Measurements from ENCODE around the gene FADS2.

FADS2 gene

DNA sequence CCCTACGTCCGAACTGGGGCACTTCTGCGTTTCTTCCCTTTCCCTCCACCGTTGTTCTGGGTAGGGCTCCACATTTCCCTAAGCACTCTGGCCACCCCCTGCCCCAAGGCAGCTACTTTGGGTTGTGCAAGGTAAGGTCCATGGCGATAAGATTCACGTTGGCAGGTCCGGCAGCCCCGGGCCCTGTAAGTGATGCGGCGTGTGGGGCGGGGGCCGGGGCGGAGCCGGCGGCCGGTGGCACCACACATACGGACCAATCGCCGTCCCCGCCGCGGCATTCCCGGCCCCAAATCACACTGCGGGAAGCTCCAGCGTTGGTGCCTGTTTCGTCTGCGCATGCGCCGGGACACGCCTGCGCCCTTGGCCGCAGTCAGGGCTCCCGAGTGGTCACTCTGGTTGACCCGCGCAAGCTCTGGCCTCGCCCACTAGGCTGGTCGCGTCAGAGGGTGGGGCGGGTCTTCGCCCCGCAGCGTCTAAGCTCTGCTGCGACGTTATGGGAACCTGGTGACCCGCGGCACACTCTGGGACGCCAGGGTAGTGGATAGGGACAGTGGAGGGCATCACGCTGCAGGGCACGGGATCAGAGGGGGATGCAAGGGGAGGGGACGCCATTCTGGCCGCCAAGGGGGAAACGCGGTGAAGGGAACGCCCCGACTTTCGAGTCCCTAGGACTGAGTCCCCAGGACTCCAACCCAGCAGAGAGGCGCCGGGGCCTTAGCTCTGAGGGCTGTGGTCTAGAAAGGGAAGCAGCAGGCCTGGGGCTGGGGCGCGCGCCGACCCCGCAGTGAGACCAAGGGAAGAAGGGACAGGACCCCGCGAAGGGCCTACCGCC lies 12.9 kb upstream of the FADS2 start:
- Histone ChIP-seq H3K4me3 (replicated peaks; ENCODE audit: low read depth, low read length) (peak overlapping the region; percentile 75), H3K27me3 (replicated peaks; ENCODE audit: control insufficient read depth, insufficient read depth, low read length) (no peaks in the 10 kb centered on the region), H3K36me3 (ENCODE audit: control insufficient read depth, insufficient read depth, low read length) (peaks cover 12% of the 10 kb centered on the region)
- peak; percentile 93 for DNase-seq (ENCODE audit: extremely low read depth, insufficient read length)
- no peak for TF ChIP-seq CTCF (IDR thresholded peaks at IDR 0.05; ENCODE audit: insufficient read depth, low read length, poor library complexity, severe bottlenecking)

DNA sequence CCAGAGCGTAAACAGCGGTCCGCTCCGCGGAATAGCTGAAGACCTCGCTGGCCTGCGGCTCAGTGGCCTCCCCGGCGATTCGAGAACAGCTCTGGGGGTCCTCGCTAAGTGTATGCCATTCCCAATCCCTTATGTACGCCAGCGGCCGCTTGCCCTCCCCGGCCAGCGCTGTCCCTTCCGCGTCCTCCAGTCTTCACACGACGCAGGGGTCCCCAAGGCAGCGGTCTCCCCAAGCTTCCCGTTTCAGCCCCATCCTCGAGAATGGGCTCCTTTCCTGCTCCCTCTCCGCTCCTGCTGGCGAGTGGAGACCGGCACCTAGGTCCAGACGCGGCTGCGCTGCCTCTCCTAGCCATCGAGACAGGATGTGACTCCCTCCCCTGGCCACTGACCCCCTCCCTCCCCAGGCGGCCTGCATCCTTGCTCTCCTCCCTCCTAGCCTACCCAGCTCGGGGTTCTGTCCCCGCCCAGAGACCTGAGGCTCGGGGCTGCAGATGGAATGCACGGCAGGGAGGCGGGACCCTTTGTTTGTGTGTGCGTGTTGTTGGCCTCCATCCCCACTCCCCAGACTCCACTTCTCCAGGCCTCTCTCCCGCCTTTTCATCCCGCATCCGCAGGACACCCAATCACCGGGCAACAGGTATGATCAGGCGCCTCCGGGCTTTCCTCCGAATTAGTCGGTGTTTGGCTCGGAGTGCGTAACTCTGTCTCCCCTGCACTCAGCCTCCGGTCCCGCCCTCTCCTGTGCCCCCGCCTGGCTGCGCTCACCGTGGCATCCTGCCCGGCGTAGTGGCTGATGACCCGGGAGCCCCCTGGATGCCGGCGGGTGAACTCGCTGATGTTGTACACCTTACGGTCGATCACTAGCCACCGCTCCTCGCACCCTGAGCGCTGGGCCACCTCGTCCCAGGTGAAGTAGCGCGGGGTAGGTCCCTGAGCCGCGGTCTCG lies 12.0 kb upstream of the FADS2 start:
- Histone ChIP-seq H3K36me3 (ENCODE audit: control insufficient read depth, insufficient read depth, low read length) (peaks cover 7% of the 10 kb centered on the region), H3K4me3 (replicated peaks; ENCODE audit: low read depth, low read length) (peak overlapping the region; percentile 75), H3K27me3 (replicated peaks; ENCODE audit: control insufficient read depth, insufficient read depth, low read length) (no peaks in the 10 kb centered on the region)
- TF ChIP-seq CTCF (IDR thresholded peaks at IDR 0.05; ENCODE audit: insufficient read depth, low read length, poor library complexity, severe bottlenecking): peak; percentile 19
- DNase-seq (ENCODE audit: extremely low read depth, insufficient read length): peak; percentile 78

DNA sequence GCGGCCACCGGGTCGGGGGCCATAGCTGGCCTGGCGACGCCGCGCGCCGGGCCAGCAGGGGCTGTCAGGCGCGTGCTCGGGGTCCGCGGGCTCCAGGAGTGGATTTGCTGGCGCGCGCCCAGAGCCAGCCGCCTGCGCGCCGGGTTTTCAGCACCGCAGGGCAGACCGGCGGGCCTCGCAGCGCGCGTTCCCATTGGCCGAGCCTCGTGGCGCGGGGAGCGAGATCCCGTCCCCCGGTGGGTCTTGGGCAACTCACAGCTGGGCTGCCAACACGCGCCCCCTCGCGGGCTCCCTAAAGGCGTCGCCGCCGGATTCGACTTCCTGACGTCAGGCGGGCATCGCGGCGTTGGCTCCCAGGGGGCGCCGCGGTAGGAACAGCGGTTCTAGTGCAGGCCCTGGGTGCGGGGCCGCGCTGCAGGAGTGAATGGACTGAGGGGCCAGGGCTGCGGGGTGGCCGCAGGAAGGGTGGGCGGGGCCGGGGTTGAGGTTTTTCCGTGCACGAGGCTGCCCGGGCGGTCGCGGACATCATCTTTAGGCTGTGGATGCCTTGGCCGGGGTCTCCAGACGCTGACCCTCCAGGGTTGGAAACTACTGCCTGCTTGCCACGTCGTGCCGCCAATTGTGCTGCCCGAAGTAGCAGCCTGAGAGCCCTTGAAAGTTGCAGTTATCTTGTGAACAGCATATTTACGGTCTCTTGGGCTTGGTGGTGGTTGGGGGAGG lies 11.2 kb upstream of the FADS2 start, which contains the start of gene FADS1:
FADS1 (minus strand) TSS at position 268 of the 720 bp plus-strand sequence; CDS start at position 194, 74 bp downstream.
- H3K4me3 ChIP-seq (replicated peaks; ENCODE audit: low read depth, low read length): peak within 1 kb of the TSS; percentile 75
- H3K27me3 ChIP-seq (replicated peaks; ENCODE audit: control insufficient read depth, insufficient read depth, low read length): no peaks in the 10 kb centered on the region
- peak; percentile 79 for TF ChIP-seq CTCF (IDR thresholded peaks at IDR 0.05; ENCODE audit: insufficient read depth, low read length, poor library complexity, severe bottlenecking)
- H3K36me3 ChIP-seq (ENCODE audit: control insufficient read depth, insufficient read depth, low read length): peaks cover 7% of the 10 kb centered on the region
- DNase-seq (ENCODE audit: extremely low read depth, insufficient read length): peak; percentile 93

DNA sequence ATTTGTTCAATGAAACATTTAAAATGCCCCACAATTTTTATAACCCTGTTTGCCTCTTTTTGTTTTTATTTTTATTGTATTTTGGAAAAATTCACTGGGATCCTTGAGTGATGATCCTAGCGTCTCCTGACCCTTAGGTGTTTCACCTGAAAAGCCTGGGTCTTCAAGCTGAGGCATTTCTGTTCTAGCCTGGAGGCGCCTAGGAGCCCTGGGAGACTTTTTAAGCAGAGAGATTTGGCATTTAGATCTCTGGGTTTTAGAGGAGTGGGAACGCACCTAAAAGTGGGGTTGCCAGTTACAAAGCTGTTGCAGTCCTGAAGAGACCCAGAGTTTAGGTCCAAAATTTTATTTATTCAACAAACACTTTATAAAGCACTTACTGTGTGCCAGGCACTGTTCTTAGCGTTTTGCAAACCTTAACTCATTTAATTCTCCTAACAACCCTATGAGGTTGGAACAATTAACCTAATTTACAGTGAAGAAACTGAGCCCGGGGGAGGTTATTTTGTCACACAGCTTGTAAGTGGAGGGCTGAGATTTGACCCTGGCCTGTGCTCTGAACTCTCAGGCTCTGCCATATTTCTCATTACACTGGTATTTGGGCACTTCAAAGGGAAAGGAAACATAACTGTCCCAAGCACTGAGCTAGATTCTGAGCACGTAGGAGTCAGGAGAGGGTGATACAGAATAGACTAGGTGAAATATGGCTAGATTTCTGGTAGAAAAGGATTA lies 10.5 kb upstream of the FADS2 start:
- H3K4me3 ChIP-seq (replicated peaks; ENCODE audit: low read depth, low read length): peak overlapping the region; percentile 75
- no peak for TF ChIP-seq CTCF (IDR thresholded peaks at IDR 0.05; ENCODE audit: insufficient read depth, low read length, poor library complexity, severe bottlenecking)
- H3K36me3 ChIP-seq (ENCODE audit: control insufficient read depth, insufficient read depth, low read length): no peaks in the 10 kb centered on the region; the same call in 1 of the 2 replicates
- DNase-seq (ENCODE audit: extremely low read depth, insufficient read length): no peak
- no peaks in the 10 kb centered on the region for H3K27me3 ChIP-seq (replicated peaks; ENCODE audit: control insufficient read depth, insufficient read depth, low read length)

- Histone ChIP-seq H3K36me3 (ENCODE audit: control insufficient read depth, insufficient read depth, low read length) (no peaks in the 10 kb centered on the region), H3K27me3 (replicated peaks; ENCODE audit: control insufficient read depth, insufficient read depth, low read length) (no peaks in the 10 kb centered on the region), H3K4me3 (replicated peaks; ENCODE audit: low read depth, low read length) (no peak overlapping the region)
- no peak for DNase-seq (ENCODE audit: extremely low read depth, insufficient read length)
- no peak for TF ChIP-seq CTCF (IDR thresholded peaks at IDR 0.05; ENCODE audit: insufficient read depth, low read length, poor library complexity, severe bottlenecking)
These were observed 7.9 kb upstream of the FADS2 start for GRCh38 chr11:61820174-61820573.

Data from GM06990 (cell line).